ENCODE measurements around the gene YIF1A. TPM values are rescaled to one million over a fixed set of nuclear protein-coding genes. Genes with fewer than 3 reads are reported as not detected.

The YIF1A gene
- polyA plus RNA-seq, 1 donor (not counting 4 experiments of a cell fraction or from before 2014, with no cell fraction given), result 80.3 TPM

GRCh38 chr11:66239511-66239910, 49.4 kb downstream of the YIF1A start:
- no peaks in the 10 kb centered on the region for H3K9me1 ChIP-seq (ENCODE audit: control insufficient read depth, extremely low read depth, insufficient read depth, low read length)
- H3K27ac ChIP-seq (ENCODE audit: control insufficient read depth, insufficient read depth, low read length), result no peak overlapping the region
- FAIRE-seq (no peak), DNase-seq (ENCODE audit: low read depth, low spot score) (no peak)
- no peak overlapping the region for H2AFZ ChIP-seq (ENCODE audit: control insufficient read depth, low read length)
- H3K4me1 ChIP-seq (ENCODE audit: control insufficient read depth, extremely low read depth, insufficient read depth, low read length), result no peaks in the 10 kb centered on the region
- no peaks in the 10 kb centered on the region for H3K79me2 ChIP-seq (ENCODE audit: control insufficient read depth, insufficient read depth, low read length)
- no peaks in the 10 kb centered on the region for H3K9me3 ChIP-seq (ENCODE audit: control insufficient read depth, low read depth, low read length)
- H4K20me1 ChIP-seq (ENCODE audit: control insufficient read depth, extremely low read depth, insufficient read depth, low read length), result no peaks in the 10 kb centered on the region
- H3K27me3 ChIP-seq (ENCODE audit: control insufficient read depth, extremely low read depth, insufficient read depth, low read length), result no peaks in the 10 kb centered on the region
- TF ChIP-seq CTCF (optimal IDR thresholded peaks at IDR 0.05 in 1 of 3, IDR thresholded peaks at IDR 0.05 in 1 of 3, conservative IDR thresholded peaks at IDR 0.05 in 1 of 3; ENCODE audit: extremely low read depth in 1 of 3, insufficient read depth in 2 of 3, low read length in 3 of 3), result no peak
- TF ChIP-seq EZH2 (IDR thresholded peaks at IDR 0.05; ENCODE audit: low read length), result no peak
- no peak overlapping the region for H3K9ac ChIP-seq (ENCODE audit: control insufficient read depth, extremely low read depth, insufficient read depth, low read length)
- dilution Hi-C loops (cut with MboI; ENCODE audit: extremely low pct_ligation_motif_present, low sequenced_read_pairs), result no loop called here
- no peak overlapping the region for H3K4me3 ChIP-seq (ENCODE audit: control insufficient read depth in 2 of 3, extremely low read depth in 1 of 3, insufficient read depth in 2 of 3, low read depth in 1 of 3, low read length in 3 of 3)
- peaks cover 13 to 30% of the 10 kb centered on the region in 2 experiments for H3K36me3 ChIP-seq (ENCODE audit: control insufficient read depth in 2 of 2, extremely low read depth in 1 of 2, insufficient read depth in 2 of 2, low read length in 2 of 2)
- no peak overlapping the region for H3K4me2 ChIP-seq (ENCODE audit: control insufficient read depth, extremely low read depth, insufficient read depth, low read depth, low read length)

- peaks cover 14 to 32% of the 10 kb centered on the region in 2 experiments for H3K36me3 ChIP-seq (ENCODE audit: control insufficient read depth in 2 of 2, extremely low read depth in 1 of 2, insufficient read depth in 2 of 2, low read length in 2 of 2)
- TF ChIP-seq CTCF (optimal IDR thresholded peaks at IDR 0.05 in 1 of 3, IDR thresholded peaks at IDR 0.05 in 1 of 3, conservative IDR thresholded peaks at IDR 0.05 in 1 of 3; ENCODE audit: extremely low read depth in 1 of 3, insufficient read depth in 2 of 3, low read length in 3 of 3) (no peak), EZH2 (IDR thresholded peaks at IDR 0.05; ENCODE audit: low read length) (no peak)
- dilution Hi-C loops (cut with MboI; ENCODE audit: extremely low pct_ligation_motif_present, low sequenced_read_pairs), result no loop called here
These were observed 50.0 kb downstream of the YIF1A start for GRCh38 chr11:66238786-66239413.

More at GRCh38 chr11:66238786-66239413, 50.0 kb downstream of the YIF1A start:
- Histone ChIP-seq H3K4me3 (ENCODE audit: control insufficient read depth in 2 of 3, extremely low read depth in 1 of 3, insufficient read depth in 2 of 3, low read depth in 1 of 3, low read length in 3 of 3) (no peak overlapping the region), H2AFZ (ENCODE audit: control insufficient read depth, low read length) (no peak overlapping the region), H3K4me1 (ENCODE audit: control insufficient read depth, extremely low read depth, insufficient read depth, low read length) (no peaks in the 10 kb centered on the region), H3K9me3 (ENCODE audit: control insufficient read depth, low read depth, low read length) (no peaks in the 10 kb centered on the region), H3K9ac (ENCODE audit: control insufficient read depth, extremely low read depth, insufficient read depth, low read length) (no peak overlapping the region), H3K9me1 (ENCODE audit: control insufficient read depth, extremely low read depth, insufficient read depth, low read length) (no peaks in the 10 kb centered on the region), H3K27me3 (ENCODE audit: control insufficient read depth, extremely low read depth, insufficient read depth, low read length) (no peaks in the 10 kb centered on the region), H3K79me2 (ENCODE audit: control insufficient read depth, insufficient read depth, low read length) (no peaks in the 10 kb centered on the region), H3K27ac (ENCODE audit: control insufficient read depth, insufficient read depth, low read length) (no peak overlapping the region), H4K20me1 (ENCODE audit: control insufficient read depth, extremely low read depth, insufficient read depth, low read length) (no peaks in the 10 kb centered on the region), H3K4me2 (ENCODE audit: control insufficient read depth, extremely low read depth, insufficient read depth, low read depth, low read length) (no peak overlapping the region)
- DNase-seq (ENCODE audit: low read depth, low spot score) (no peak), FAIRE-seq (no peak)
